NT2/D1 (cell line): ENCODE results near the gene PAPPA2.
"Not testable (repeated sequence)": the region's sequence is repeated elsewhere in the genome, so short reads cannot be mapped to it uniquely, and the experiment has no call there.

Experiments
- DNase-seq: peaks from one replicate; pipeline ENCODE4 v3.0.0-alpha.2; 2011; ENCODE audit warnings: low read depth, low spot score
- H3K27me3 ChIP-seq: 2 replicates; pipeline ENCODE4 v1.6.0; 2011; ENCODE audit warnings: mild to moderate bottlenecking; ENCODE audit not compliant: insufficient read length, insufficient read depth
- H3K36me3 ChIP-seq: 2 replicates; pipeline ENCODE4 v1.6.1; 2011; ENCODE audit warnings: mild to moderate bottlenecking, low read length, mixed read lengths; ENCODE audit not compliant: insufficient read depth, insufficient read length
- H3K4me1 ChIP-seq: 2 replicates; pipeline ENCODE4 v1.5.1; 2011; ENCODE audit not compliant: insufficient read depth, insufficient read length
- H3K4me3 ChIP-seq: 2 replicates; pipeline ENCODE4 v1.5.1; 2011; ENCODE audit warnings: low read depth; ENCODE audit not compliant: insufficient read length
- H3K9ac ChIP-seq: 2 replicates; pipeline ENCODE4 v1.6.0; 2011; ENCODE audit warnings: low read depth; ENCODE audit not compliant: insufficient read length
- H3K9me3 ChIP-seq: 2 replicates; pipeline ENCODE4 v1.5.1; 2011; ENCODE audit warnings: mild to moderate bottlenecking, low read length; ENCODE audit not compliant: insufficient read depth
- SUZ12 ChIP-seq: IDR thresholded peaks from 2 replicates; pipeline ENCODE4 v1.6.1; 2011; ENCODE audit not compliant: insufficient read length, insufficient read depth; ENCODE audit errors: extremely low read depth
- YY1 ChIP-seq: IDR thresholded peaks from 2 replicates; pipeline ENCODE4 v1.6.1; 2011; ENCODE audit not compliant: insufficient read length, insufficient read depth
- ZNF274 ChIP-seq: IDR thresholded peaks from 2 replicates; pipeline ENCODE4 v1.6.1; 2011; ENCODE audit warnings: mild to moderate bottlenecking, low read depth, low read length

PAPPA2 gene

DNA sequence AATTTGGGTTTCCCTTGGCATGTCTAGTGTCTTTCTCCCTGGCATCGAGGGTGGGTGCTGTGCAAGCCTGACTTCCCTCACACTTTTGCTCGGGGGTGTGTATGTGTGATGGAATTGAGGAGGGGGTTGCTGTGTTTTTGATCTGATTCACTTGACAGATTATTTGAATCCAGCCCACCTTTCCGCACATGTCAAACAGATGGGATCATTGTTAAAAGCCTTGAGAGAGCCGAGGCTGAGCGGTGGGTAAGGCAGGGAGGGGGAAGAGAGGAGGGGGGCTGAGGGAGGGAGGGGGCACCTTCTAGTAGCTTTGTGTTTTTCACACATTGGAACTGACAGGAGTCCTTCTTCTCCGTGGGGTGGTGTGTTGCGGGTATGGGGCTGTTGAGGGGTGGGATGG is 90.0 kb downstream of the PAPPA2 start:
- H3K27me3 ChIP-seq, result no peaks in the 10 kb centered on the region
- no peaks in the 10 kb centered on the region for H3K36me3 ChIP-seq
- H3K4me1 ChIP-seq, result no peaks in the 10 kb centered on the region
- no peak overlapping the region for H3K9ac ChIP-seq
- TF ChIP-seq ZNF274, result no peak
- TF ChIP-seq YY1, result no peak
- TF ChIP-seq SUZ12, result no peak
- no peak for DNase-seq
- H3K9me3 ChIP-seq, result no peaks in the 10 kb centered on the region
- H3K4me3 ChIP-seq, result no peak overlapping the region

DNA sequence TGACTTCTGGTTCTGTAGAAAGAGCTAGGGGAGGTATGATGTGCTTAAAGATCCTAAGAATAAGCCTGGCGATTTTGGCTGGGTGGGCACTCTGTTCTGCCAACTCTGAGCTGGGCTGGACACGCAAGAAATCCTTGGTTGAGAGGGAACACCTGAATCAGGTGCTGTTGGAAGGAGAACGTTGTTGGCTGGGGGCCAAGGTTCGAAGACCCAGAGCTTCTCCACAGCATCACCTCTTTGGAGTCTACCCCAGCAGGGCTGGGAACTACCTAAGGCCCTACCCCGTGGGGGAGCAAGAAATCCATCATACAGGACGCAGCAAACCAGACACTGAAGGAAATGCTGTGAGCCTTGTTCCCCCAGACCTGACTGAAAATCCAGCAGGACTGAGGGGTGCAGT is 93.3 kb downstream of the PAPPA2 start:
- Histone ChIP-seq H3K27me3 (no peaks in the 10 kb centered on the region), H3K36me3 (no peaks in the 10 kb centered on the region), H3K9ac (no peak overlapping the region), H3K4me3 (no peak overlapping the region), H3K9me3 (no peaks in the 10 kb centered on the region), H3K4me1 (no peaks in the 10 kb centered on the region)
- TF ChIP-seq ZNF274, result no peak
- no peak for TF ChIP-seq SUZ12
- no peak for TF ChIP-seq YY1
- DNase-seq, result no peak

DNA sequence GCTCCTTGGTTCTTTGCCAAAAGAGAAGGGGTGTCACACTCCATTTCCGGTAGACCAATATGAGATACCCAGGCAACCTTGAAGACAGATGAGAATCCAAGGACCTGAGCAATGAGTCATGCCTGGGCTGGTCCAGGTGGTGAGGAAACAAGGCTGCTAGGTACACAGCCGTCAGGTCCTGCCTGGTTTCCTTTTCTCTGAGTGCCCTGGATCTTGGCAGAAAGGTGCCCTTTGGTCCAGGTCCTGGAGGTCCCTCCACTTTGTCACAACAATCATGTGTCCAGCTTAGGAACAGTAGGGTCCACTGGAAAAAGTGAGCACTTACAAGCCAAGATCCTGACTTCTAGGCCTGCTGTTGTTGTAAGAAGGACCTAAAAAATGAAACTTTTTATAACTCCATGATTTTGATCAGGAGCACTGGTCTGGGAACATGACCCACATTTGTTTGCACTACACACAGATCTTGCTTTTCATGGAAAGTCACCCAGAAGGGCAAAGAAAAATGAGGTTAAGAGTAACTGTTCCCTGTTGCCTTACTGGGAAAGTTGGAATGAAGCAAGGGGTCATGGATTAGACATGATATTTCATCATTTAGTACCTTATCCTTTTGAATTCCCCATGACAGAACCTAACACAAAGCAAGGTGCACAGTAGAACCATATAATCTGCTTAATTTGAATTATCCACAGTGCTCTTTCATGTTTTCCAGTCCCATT is 94.7 kb downstream of the PAPPA2 start:
- no peaks in the 10 kb centered on the region for H3K4me1 ChIP-seq
- H3K27me3 ChIP-seq, result no peaks in the 10 kb centered on the region
- DNase-seq, result no peak
- no peak overlapping the region for H3K9ac ChIP-seq
- no peaks in the 10 kb centered on the region for H3K9me3 ChIP-seq
- TF ChIP-seq YY1 (no peak), ZNF274 (no peak), SUZ12 (no peak)
- no peak overlapping the region for H3K4me3 ChIP-seq
- no peaks in the 10 kb centered on the region for H3K36me3 ChIP-seq

DNA sequence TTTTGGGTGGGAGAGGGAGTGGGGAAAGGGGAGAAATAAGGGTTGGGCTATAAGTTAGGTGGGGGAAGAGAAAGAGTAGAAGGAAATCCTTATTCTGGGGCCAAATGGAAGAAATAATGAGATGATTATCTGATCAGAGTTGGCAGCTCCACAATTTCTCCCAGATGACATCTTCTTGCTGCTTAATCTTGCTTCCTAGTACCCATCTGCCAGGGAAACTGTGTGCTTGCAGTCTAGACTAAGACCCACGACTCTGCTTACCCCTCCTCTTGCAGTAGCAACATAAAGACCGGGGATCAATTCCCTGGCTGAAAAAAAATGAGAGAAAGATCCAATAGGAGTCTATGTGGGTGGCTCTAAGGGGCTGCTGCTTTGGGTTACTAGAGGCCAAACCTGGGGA is 95.6 kb downstream of the PAPPA2 start:
- Histone ChIP-seq H3K36me3 (no peaks in the 10 kb centered on the region), H3K27me3 (no peaks in the 10 kb centered on the region), H3K9me3 (no peaks in the 10 kb centered on the region), H3K4me1 (no peaks in the 10 kb centered on the region), H3K4me3 (no peak overlapping the region), H3K9ac (no peak overlapping the region)
- TF ChIP-seq YY1 (no peak), SUZ12 (no peak), ZNF274 (no peak)
- DNase-seq, result no peak

DNA sequence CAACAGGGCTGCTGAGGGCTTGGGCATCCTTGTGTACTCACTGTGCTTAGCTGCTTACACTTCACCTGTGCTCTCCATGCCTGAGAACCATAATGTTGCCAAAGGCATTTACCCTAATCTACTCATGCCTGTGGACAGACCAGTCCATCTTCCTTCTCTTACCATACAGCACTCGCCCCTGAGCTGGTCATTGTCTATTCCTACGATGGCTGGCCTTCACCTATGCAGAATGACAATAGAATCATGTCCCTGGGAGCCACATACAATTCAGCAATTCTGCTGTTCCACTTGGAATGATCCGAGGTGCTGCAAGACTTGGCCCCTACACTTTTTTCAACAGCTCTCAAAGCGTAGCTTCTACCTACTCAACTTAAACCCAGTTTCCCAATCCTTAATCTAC is 96.5 kb downstream of the PAPPA2 start:
- no peak for DNase-seq
- Histone ChIP-seq H3K9ac (no peak overlapping the region), H3K36me3 (no peaks in the 10 kb centered on the region), H3K27me3 (no peaks in the 10 kb centered on the region), H3K9me3 (no peaks in the 10 kb centered on the region), H3K4me1 (no peaks in the 10 kb centered on the region), H3K4me3 (no peak overlapping the region)
- TF ChIP-seq YY1 (no peak), ZNF274 (no peak), SUZ12 (no peak)

DNA sequence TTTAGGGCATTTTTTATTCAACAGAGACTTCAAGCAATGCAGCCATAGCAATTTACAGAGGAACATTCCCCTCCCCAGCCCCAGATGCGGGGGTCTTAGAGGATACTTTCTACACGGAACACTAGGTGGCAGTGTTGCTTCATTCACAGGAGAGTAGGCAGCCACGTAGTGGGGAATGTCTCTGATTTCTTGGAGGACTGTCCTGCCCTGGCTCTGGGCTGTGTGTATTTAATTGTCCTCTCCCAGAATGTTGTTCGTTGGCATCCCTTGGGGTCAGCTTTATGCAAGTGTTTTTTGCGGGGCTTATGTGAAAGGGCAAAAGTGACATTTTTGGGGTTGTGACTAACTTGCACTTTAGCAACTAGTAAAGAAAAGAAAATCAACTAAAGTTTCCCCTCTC is 96.9 kb downstream of the PAPPA2 start:
- H3K36me3 ChIP-seq, result no peaks in the 10 kb centered on the region
- no peaks in the 10 kb centered on the region for H3K4me1 ChIP-seq
- H3K27me3 ChIP-seq, result no peaks in the 10 kb centered on the region
- peak; percentile 87 for DNase-seq
- no peak overlapping the region for H3K9ac ChIP-seq
- H3K4me3 ChIP-seq, result no peak overlapping the region
- no peaks in the 10 kb centered on the region for H3K9me3 ChIP-seq
- TF ChIP-seq SUZ12 (no peak), ZNF274 (no peak), YY1 (no peak)

DNA sequence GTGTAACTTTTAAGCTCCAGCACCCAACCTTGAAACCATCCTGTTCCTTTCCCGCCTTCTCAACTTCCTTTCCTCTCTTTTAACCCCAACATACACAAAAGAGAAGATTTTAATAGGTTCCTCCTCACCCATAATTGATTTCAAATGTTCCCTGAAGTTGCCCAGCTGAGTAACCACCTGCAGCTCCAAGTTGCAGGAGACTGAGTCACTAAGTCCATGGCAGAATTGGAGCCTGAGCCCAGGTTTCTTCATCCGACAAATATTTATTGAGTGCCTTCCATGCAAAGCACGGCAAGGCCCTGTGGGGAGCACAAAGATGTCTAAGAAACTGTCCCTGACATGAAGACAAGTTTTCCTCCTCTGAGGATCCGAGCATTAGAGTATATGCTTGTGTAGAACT is 97.7 kb downstream of the PAPPA2 start:
- no peak overlapping the region for H3K9ac ChIP-seq
- no peak for TF ChIP-seq YY1
- no peak for TF ChIP-seq ZNF274
- no peak for TF ChIP-seq SUZ12
- H3K4me1 ChIP-seq, result no peaks in the 10 kb centered on the region
- no peak for DNase-seq
- no peaks in the 10 kb centered on the region for H3K27me3 ChIP-seq
- no peak overlapping the region for H3K4me3 ChIP-seq
- no peaks in the 10 kb centered on the region for H3K9me3 ChIP-seq
- H3K36me3 ChIP-seq, result no peaks in the 10 kb centered on the region

DNA sequence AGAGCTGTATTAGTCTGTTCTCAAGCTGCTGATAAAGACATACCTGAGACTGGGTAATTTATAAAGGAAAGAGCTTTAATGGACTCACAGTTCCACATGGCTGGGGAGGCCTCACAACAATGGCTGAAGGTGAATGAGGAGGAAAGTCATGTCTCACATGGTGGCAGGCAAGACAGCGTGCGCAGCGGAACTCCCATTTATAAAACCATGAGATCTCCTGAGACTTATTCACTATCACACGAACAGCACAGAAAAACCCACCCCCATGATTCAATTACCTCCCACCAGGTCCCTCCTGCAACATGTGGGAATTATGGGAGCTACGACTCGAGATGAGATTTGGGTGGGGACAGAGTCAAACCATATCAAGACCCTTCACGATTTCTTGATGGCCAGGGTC is 98.8 kb downstream of the PAPPA2 start:
- H3K9me3 ChIP-seq, H3K4me3 ChIP-seq, H3K27me3 ChIP-seq, H3K9ac ChIP-seq, H3K4me1 ChIP-seq, DNase-seq, H3K36me3 ChIP-seq: not testable (repeated sequence)
